HG02588 (cell line): ENCODE data around the gene ISCU.
A peak's percentile ranks its signal among the peaks of the same experiment; 100 is the strongest.
"Not testable (repeated sequence)": the region's sequence is repeated elsewhere in the genome, so short reads cannot be mapped to it uniquely, and the experiment has no call there.

ENCODE experiments used
- ATAC-seq: cut with Tn5 transposase; IDR thresholded peaks from one replicate; pipeline ENCODE4 v1.9.1; 2021; ENCODE audit warnings: mild to moderate bottlenecking, moderate library complexity; ENCODE audit not compliant: unreplicated experiment

The ISCU gene

GRCh38 chr12:108542320-108542719 is 20.1 kb upstream of the ISCU start:
- no peak for ATAC-seq

- ATAC-seq: no peak
Measured at GRCh38 chr12:108543652-108544051, 18.7 kb upstream of the ISCU start.

GRCh38 chr12:108547686-108548085 is 14.7 kb upstream of the ISCU start:
- ATAC-seq: no peak

- ATAC-seq: no peak
Measured at GRCh38 chr12:108548954-108549521, 13.4 kb upstream of the ISCU start.

GRCh38 chr12:108551535-108551934 is 10.9 kb upstream of the ISCU start:
- ATAC-seq: no peak

GRCh38 chr12:108553799-108554198 is 8.6 kb upstream of the ISCU start:
- no peak for ATAC-seq

GRCh38 chr12:108555383-108555782 is 7.0 kb upstream of the ISCU start:
- not testable (repeated sequence) for ATAC-seq

GRCh38 chr12:108559007-108559655 is 3.3 kb upstream of the ISCU start:
- ATAC-seq: no peak

GRCh38 chr12:108559748-108560147 is 2.6 kb upstream of the ISCU start:
- no peak for ATAC-seq

- ATAC-seq: no peak
Measured at GRCh38 chr12:108560321-108560721, 2.1 kb upstream of the ISCU start.

GRCh38 chr12:108560752-108561719 is 1.4 kb upstream of the ISCU start, which contains the start of gene SART3:
Gene SART3 (minus strand): TSS chr12:108561173. CDS start chr12:108561154, 19 bp downstream.
- peak; percentile 33 for ATAC-seq

GRCh38 chr12:108561852-108562347 is 496 bp upstream of the ISCU start:
- ATAC-seq: no peak

- ATAC-seq: peak; percentile 31
Measured at GRCh38 chr12:108563136-108563803, 874 bp downstream of the ISCU start.

GRCh38 chr12:108563804-108564151 is 1.4 kb downstream of the ISCU start:
- ATAC-seq: no peak

- ATAC-seq: no peak
Measured at GRCh38 chr12:108564724-108565123, 2.3 kb downstream of the ISCU start.

- no peak for ATAC-seq
Measured at GRCh38 chr12:108565146-108565545, 2.8 kb downstream of the ISCU start.

GRCh38 chr12:108565976-108566375 is 3.6 kb downstream of the ISCU start:
- no peak for ATAC-seq

- no peak for ATAC-seq
Measured at GRCh38 chr12:108566452-108566851, 4.1 kb downstream of the ISCU start.

GRCh38 chr12:108567406-108568337 is 5.3 kb downstream of the ISCU start:
- no peak for ATAC-seq
